Keratinocyte (primary cell): Measurements from ENCODE around the gene ZBTB20. TPM values are rescaled to one million over a fixed set of nuclear protein-coding genes. Genes with fewer than 3 reads are reported as not detected.

Experiments used
- DNase-seq: peaks from one replicate; pipeline ENCODE4 v3.0.0-alpha.2; 2011; ENCODE audit warnings: low read depth, missing footprints, low spot score
- FAIRE-seq: peaks from 2 replicates; lab custom pipeline; 2011; peaks lifted over from hg19 to GRCh38; lab: Jason Lieb, UNC
- H2AFZ ChIP-seq: 2 replicates; pipeline ENCODE4 v1.6.0; 2012; ENCODE audit warnings: low read length, control low read depth, inconsistent platforms; ENCODE audit not compliant: control insufficient read depth
- H3K27ac ChIP-seq: 2 replicates; pipeline ENCODE4 v1.5.1; 2011; ENCODE audit warnings: low read length; ENCODE audit not compliant: control insufficient read depth, insufficient read depth
- H3K27me3 ChIP-seq: 3 replicates; pipeline ENCODE4 v1.6.0; 2011; ENCODE audit warnings: low read length; ENCODE audit not compliant: control insufficient read depth, insufficient read depth; ENCODE audit errors: extremely low read depth
- H3K36me3 ChIP-seq, 2 experiments: 2 replicates in 1 of 2; 3 replicates in 1 of 2; pipeline ENCODE4 v1.5.1; 2011; ENCODE audit warnings: low read length in 2 of 2, mild to moderate bottlenecking in 1 of 2; ENCODE audit not compliant: control insufficient read depth in 2 of 2, insufficient read depth in 2 of 2; ENCODE audit errors: extremely low read depth in 1 of 2
- H3K4me1 ChIP-seq: 3 replicates; pipeline ENCODE4 v1.5.1; 2011; ENCODE audit warnings: low read length; ENCODE audit not compliant: control insufficient read depth, insufficient read depth; ENCODE audit errors: extremely low read depth
- H3K4me2 ChIP-seq: 3 replicates; pipeline ENCODE4 v1.6.0; 2011; ENCODE audit warnings: low read depth, low read length; ENCODE audit not compliant: control insufficient read depth, insufficient read depth; ENCODE audit errors: extremely low read depth
- H3K4me3 ChIP-seq, 3 experiments: fragments of 200-600 bp in 1 of 3; sonication (generic) in 1 of 3; 2 replicates in 2 of 3; 3 replicates in 1 of 3; pipeline ENCODE4 v1.5.1; 2011 to 2016; ENCODE audit warnings: low read length in 3 of 3, mild to moderate bottlenecking in 3 of 3, control low read depth in 2 of 3, inconsistent platforms in 1 of 3, low read depth in 1 of 3, mixed read lengths in 1 of 3, mixed run types in 1 of 3, moderate library complexity in 1 of 3; ENCODE audit not compliant: control insufficient read depth in 2 of 3, insufficient read depth in 2 of 3; ENCODE audit errors: extremely low read depth in 1 of 3
- H3K79me2 ChIP-seq: 2 replicates; pipeline ENCODE4 v1.6.0; 2012; ENCODE audit warnings: low read length; ENCODE audit not compliant: control insufficient read depth, insufficient read depth
- H3K9ac ChIP-seq: 3 replicates; pipeline ENCODE4 v1.6.0; 2011; ENCODE audit warnings: low read length; ENCODE audit not compliant: control insufficient read depth, insufficient read depth; ENCODE audit errors: extremely low read depth
- H3K9me1 ChIP-seq: 3 replicates; pipeline ENCODE4 v1.6.0; 2011; ENCODE audit warnings: low read length; ENCODE audit not compliant: control insufficient read depth, insufficient read depth; ENCODE audit errors: extremely low read depth
- H3K9me3 ChIP-seq: 2 replicates; pipeline ENCODE4 v1.5.1; 2012; ENCODE audit warnings: low read depth, low read length; ENCODE audit not compliant: control insufficient read depth
- H4K20me1 ChIP-seq: 3 replicates; pipeline ENCODE4 v1.6.0; 2011; ENCODE audit warnings: low read length; ENCODE audit not compliant: control insufficient read depth, insufficient read depth; ENCODE audit errors: extremely low read depth
- CTCF ChIP-seq, 3 experiments: IDR thresholded peaks in 1 of 3; conservative IDR thresholded peaks in 1 of 3; optimal IDR thresholded peaks in 1 of 3; 2 replicates in 2 of 3; 3 replicates in 1 of 3; pipeline versions ENCODE3 to v1.5.1; 2011; ENCODE audit warnings: low read length in 3 of 3, mild to moderate bottlenecking in 3 of 3, moderate library complexity in 2 of 3, control low read depth in 1 of 3, inconsistent platforms in 1 of 3; ENCODE audit not compliant: insufficient read depth in 2 of 3; ENCODE audit errors: extremely low read depth in 1 of 3
- EZH2 ChIP-seq: IDR thresholded peaks from one replicate; pipeline ENCODE4 v1.6.1; 2012; ENCODE audit warnings: inconsistent platforms, mild to moderate bottlenecking, low read length, moderate library complexity
- dilution Hi-C: fragments of 300-500 bp; cut with MboI; formaldehyde crosslinking; loops from one replicate; pipeline ENCODE4 v1.7.0; 2020; ENCODE audit warnings: low sequenced_read_pairs; ENCODE audit not compliant: extremely low pct_ligation_motif_present
- polyA plus RNA-seq, 5 experiments: library from polyadenylated mRNA; depleted of rRNA in 3 of 5; stranded (reverse) in 3 of 5; stranded (forward) in 1 of 5; unstranded in 1 of 5; fragments of >200 nt; gene quantifications; 1 replicate in 1 of 5; 2 replicates in 3 of 5; 3 replicates in 1 of 5; pipeline versions ENCODE4 v1.2.1 to v1.2.3, GENCODE V29; 2011 to 2012; ENCODE audit warnings: missing spikeins in 2 of 5, low read depth in 1 of 5, low replicate concordance in 1 of 5

Gene ZBTB20
- polyA plus RNA-seq, 1 donor (not counting 4 experiments of a cell fraction or from before 2014, with no cell fraction given) = 0.52 TPM

DNA sequence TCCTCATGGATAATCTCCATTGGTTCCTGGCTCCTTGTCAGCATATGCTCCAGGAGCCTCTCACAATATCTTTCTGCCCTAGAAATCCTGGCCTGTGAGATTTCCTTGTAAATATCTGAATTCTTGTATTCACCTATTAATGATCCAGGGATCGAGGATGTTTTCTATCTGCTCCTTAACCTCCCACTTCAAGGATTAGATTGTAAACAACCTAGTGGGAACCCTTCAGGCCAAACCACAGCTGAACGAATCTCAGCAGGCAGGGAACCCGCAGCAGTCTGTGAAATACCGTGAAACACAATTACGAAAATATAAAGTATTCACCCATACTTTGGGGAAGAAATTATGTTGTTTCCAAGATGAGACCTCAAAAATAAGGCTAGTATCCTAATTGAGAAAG lies 637.3 kb downstream of the ZBTB20 start:
- DNase-seq (no peak), FAIRE-seq (no peak)
- Histone ChIP-seq H3K9me1 (no peaks in the 10 kb centered on the region), H3K79me2 (no peaks in the 10 kb centered on the region), H4K20me1 (no peaks in the 10 kb centered on the region), H3K4me3 (no peak overlapping the region), H3K27me3 (no peaks in the 10 kb centered on the region), H3K4me2 (no peak overlapping the region), H3K4me1 (peaks cover 4% of the 10 kb centered on the region), H3K36me3 (no peaks in the 10 kb centered on the region), H3K9ac (no peak overlapping the region), H3K9me3 (no peaks in the 10 kb centered on the region), H2AFZ (no peak overlapping the region), H3K27ac (no peak overlapping the region)
- dilution Hi-C loops = no loop called here
- TF ChIP-seq CTCF (optimal IDR thresholded peaks at IDR 0.05 in 1 of 3, IDR thresholded peaks at IDR 0.05 in 1 of 3, conservative IDR thresholded peaks at IDR 0.05 in 1 of 3; ENCODE audit: extremely low read depth in 1 of 3, insufficient read depth in 2 of 3, low read length in 3 of 3) (no peak), EZH2 (no peak)

- DNase-seq = no peak
- no peaks in the 10 kb centered on the region for H3K36me3 ChIP-seq
- TF ChIP-seq EZH2 (no peak), CTCF (optimal IDR thresholded peaks at IDR 0.05 in 1 of 3, IDR thresholded peaks at IDR 0.05 in 1 of 3, conservative IDR thresholded peaks at IDR 0.05 in 1 of 3; ENCODE audit: extremely low read depth in 1 of 3, insufficient read depth in 2 of 3, low read length in 3 of 3) (no peak)
- H3K27ac ChIP-seq = no peak overlapping the region
- H3K4me1 ChIP-seq = peaks cover 4% of the 10 kb centered on the region
- H3K27me3 ChIP-seq = no peaks in the 10 kb centered on the region
- no peak overlapping the region for H3K4me3 ChIP-seq
- no peaks in the 10 kb centered on the region for H3K79me2 ChIP-seq
- dilution Hi-C loops = no loop called here
- H2AFZ ChIP-seq = no peak overlapping the region
- FAIRE-seq = no peak
- no peaks in the 10 kb centered on the region for H4K20me1 ChIP-seq
- H3K9me3 ChIP-seq = no peaks in the 10 kb centered on the region
- H3K9me1 ChIP-seq = no peaks in the 10 kb centered on the region
- H3K9ac ChIP-seq = no peak overlapping the region
- H3K4me2 ChIP-seq = no peak overlapping the region
These were observed 638.1 kb downstream of the ZBTB20 start for GRCh38 chr3:114508976-114509375.
